H9 (cell line): ENCODE measurements around the gene TFIP11. TPM values are rescaled to one million over a fixed set of nuclear protein-coding genes. Genes with fewer than 3 reads are reported as not detected.

Source experiments
- DNase-seq: peaks from one replicate; pipeline ENCODE4 v3.0.0-alpha.2; 2017
- H2AFZ ChIP-seq: one replicate; pipeline ENCODE4 v1.6.1; 2013; ENCODE audit warnings: mild to moderate bottlenecking, low read length, control low read depth, moderate library complexity
- H2AK5ac ChIP-seq: 2 replicates; pipeline ENCODE4 v1.6.1; 2013; ENCODE audit warnings: low read length, control low read depth, mixed read lengths; ENCODE audit not compliant: insufficient read length
- H2BK120ac ChIP-seq: one replicate; pipeline ENCODE4 v1.6.1; 2013; ENCODE audit warnings: low read depth, mild to moderate bottlenecking, low read length, control low read depth, inconsistent platforms; ENCODE audit not compliant: poor library complexity, severe bottlenecking
- H2BK12ac ChIP-seq: 2 replicates; pipeline ENCODE4 v1.6.1; 2013; ENCODE audit warnings: low read length, control low read depth, mixed read lengths, low read depth; ENCODE audit not compliant: insufficient read length
- H2BK15ac ChIP-seq: 2 replicates; pipeline ENCODE4 v1.6.1; 2013; ENCODE audit warnings: low read depth, low read length, control low read depth
- H2BK20ac ChIP-seq: one replicate; pipeline ENCODE4 v1.6.1; 2013; ENCODE audit warnings: low read depth, mild to moderate bottlenecking, low read length, control low read depth, inconsistent platforms; ENCODE audit not compliant: poor library complexity, severe bottlenecking
- H2BK5ac ChIP-seq: 2 replicates; pipeline ENCODE4 v1.6.1; 2013; ENCODE audit warnings: low read length, control low read depth, mixed read lengths; ENCODE audit not compliant: insufficient read length
- H3K14ac ChIP-seq: 2 replicates; pipeline ENCODE4 v1.6.1; 2013; ENCODE audit warnings: low read length, control low read depth; ENCODE audit not compliant: insufficient read depth
- H3K18ac ChIP-seq: 2 replicates; pipeline ENCODE4 v1.6.1; 2013; ENCODE audit warnings: low read depth, mild to moderate bottlenecking, mixed read lengths, low read length, control low read depth; ENCODE audit not compliant: insufficient read length
- H3K23ac ChIP-seq: 2 replicates; pipeline ENCODE4 v1.6.1; 2013; ENCODE audit warnings: low read length, control low read depth, mixed read lengths, low read depth; ENCODE audit not compliant: insufficient read length
- H3K23me2 ChIP-seq: 2 replicates; pipeline ENCODE4 v1.6.1; 2013; ENCODE audit warnings: low read depth, mild to moderate bottlenecking, mixed read lengths, low read length, control low read depth; ENCODE audit not compliant: insufficient read length, poor library complexity, severe bottlenecking
- H3K27ac ChIP-seq: 2 replicates; pipeline ENCODE4 v1.5.1; 2013; ENCODE audit warnings: low read length, control low read depth, mixed read lengths, low read depth; ENCODE audit not compliant: insufficient read length
- H3K27me3 ChIP-seq: 2 replicates; pipeline ENCODE4 v1.6.1; 2013; ENCODE audit warnings: low read length, control low read depth, inconsistent platforms; ENCODE audit not compliant: insufficient read depth
- H3K4ac ChIP-seq: 2 replicates; pipeline ENCODE4 v1.6.1; 2013; ENCODE audit warnings: low read depth, mild to moderate bottlenecking, control low read depth, inconsistent platforms, low read length, moderate library complexity
- H3K4me1 ChIP-seq: 2 replicates; pipeline ENCODE4 v1.6.1; 2013; ENCODE audit warnings: low read length, control low read depth, inconsistent platforms; ENCODE audit not compliant: insufficient read depth
- H3K4me2 ChIP-seq: 2 replicates; pipeline ENCODE4 v1.6.1; 2013; ENCODE audit warnings: low read length, control low read depth, mixed read lengths; ENCODE audit not compliant: insufficient read length, insufficient read depth
- H3K56ac ChIP-seq: 2 replicates; pipeline ENCODE4 v1.6.1; 2013; ENCODE audit warnings: low read depth, mild to moderate bottlenecking, mixed read lengths, low read length, control low read depth; ENCODE audit not compliant: insufficient read length
- H3K79me1 ChIP-seq: 2 replicates; pipeline ENCODE4 v1.6.1; 2013; ENCODE audit warnings: low read depth, mild to moderate bottlenecking, moderate library complexity, low read length, control low read depth, inconsistent platforms; ENCODE audit not compliant: insufficient read depth, poor library complexity, severe bottlenecking
- H3K79me2 ChIP-seq: 2 replicates; pipeline ENCODE4 v1.6.1; 2013; ENCODE audit warnings: low read length, control low read depth, inconsistent platforms; ENCODE audit not compliant: insufficient read depth
- H3K9ac ChIP-seq: 2 replicates; pipeline ENCODE4 v1.6.1; 2013; ENCODE audit warnings: low read length, control low read depth, mixed read lengths; ENCODE audit not compliant: insufficient read length; ENCODE audit errors: extremely low read depth
- H3K9me3 ChIP-seq: one replicate; pipeline ENCODE4 v1.6.1; 2013; ENCODE audit warnings: low read depth, low read length, inconsistent platforms; ENCODE audit not compliant: control insufficient read depth
- H3T11ph ChIP-seq: one replicate; pipeline ENCODE4 v1.6.1; 2013; ENCODE audit warnings: mild to moderate bottlenecking, low read length, control low read depth, inconsistent platforms
- H4K20me1 ChIP-seq: one replicate; pipeline ENCODE4 v1.6.1; 2013; ENCODE audit not compliant: control insufficient read depth, insufficient read length, insufficient read depth
- H4K5ac ChIP-seq: 2 replicates; pipeline ENCODE4 v1.6.1; 2013; ENCODE audit warnings: low read depth, mild to moderate bottlenecking, mixed read lengths, low read length, control low read depth; ENCODE audit not compliant: insufficient read length
- H4K8ac ChIP-seq: replicated peaks from 2 replicates; pipeline ENCODE4 v1.6.1; 2013; ENCODE audit warnings: low read length, control low read depth, mixed read lengths, low read depth; ENCODE audit not compliant: insufficient read length
- H4K91ac ChIP-seq: 2 replicates; pipeline ENCODE4 v1.6.1; 2013; ENCODE audit warnings: low read depth, mild to moderate bottlenecking, moderate library complexity, mixed read lengths, low read length, control low read depth; ENCODE audit not compliant: insufficient read length
- H3K27ac Mint-ChIP-seq, 3 experiments: 2 replicates in 2 of 3; 3 replicates in 1 of 3; pipeline ENCODE4 v1.8.0; 2020 to 2021; ENCODE audit warnings: mixed read lengths in 3 of 3, mild to moderate bottlenecking in 1 of 3, moderate library complexity in 1 of 3
- H3K27me3 Mint-ChIP-seq: 2 replicates; pipeline ENCODE4 v1.8.0; 2021; ENCODE audit warnings: low read depth, mild to moderate bottlenecking, moderate library complexity, mixed read lengths
- H3K36me3 Mint-ChIP-seq, 3 experiments: 2 replicates in 2 of 3; 3 replicates in 1 of 3; pipeline ENCODE4 v1.8.0; 2020 to 2021; ENCODE audit warnings: low read depth in 3 of 3, mixed read lengths in 3 of 3; ENCODE audit not compliant: insufficient read depth in 1 of 3
- H3K4me1 Mint-ChIP-seq, 2 experiments: 2 replicates each; pipeline ENCODE4 v1.8.0; 2020; ENCODE audit warnings: mixed read lengths in 2 of 2
- H3K4me3 Mint-ChIP-seq, 2 experiments: 2 replicates in 1 of 2; 3 replicates in 1 of 2; pipeline ENCODE4 v1.8.0; 2020 to 2021; ENCODE audit warnings: mild to moderate bottlenecking in 2 of 2, mixed read lengths in 2 of 2, moderate library complexity in 1 of 2
- H3K9me3 Mint-ChIP-seq, 2 experiments: 2 replicates in 1 of 2; 3 replicates in 1 of 2; pipeline ENCODE4 v1.8.0; 2020; ENCODE audit warnings: mild to moderate bottlenecking in 2 of 2, mixed read lengths in 2 of 2, moderate library complexity in 1 of 2
- CTCF ChIP-seq: fragments of 200-600 bp; sonication (generic); conservative IDR thresholded peaks from 3 replicates; pipeline ENCODE4 v1.8.0; 2021; ENCODE audit warnings: antibody characterized with exemption, mild to moderate bottlenecking
- WGBS: extraction: QIAGEN DNeasy Blood & Tissue Kit; methylation state at CpG from one replicate; pipeline ENCODE4 v1.1.7; 2013; ENCODE audit warnings: missing lambda C conversion rate, low lambda C conversion rate, mixed read lengths; ENCODE audit not compliant: insufficient read length; ENCODE audit errors: extremely low coverage; 5-methylcytosine and 5-hydroxymethylcytosine counted together
- total RNA-seq: library from RNA; stranded (reverse); gene quantifications from 2 replicates; pipeline ENCODE4 v1.2.1, GENCODE V29; 2021

Gene TFIP11
- total RNA-seq, 1 experiment from 2014 or later: 36.4 TPM

- H4K91ac ChIP-seq: no peak overlapping the region
- no peak for TF ChIP-seq CTCF
- H3K23me2 ChIP-seq: no peaks in the 10 kb centered on the region
- peaks cover 15 to 34% (median 21%) of the 10 kb centered on the region in 3 experiments; a peak in 6 of 7 replicates for H3K36me3 Mint-ChIP-seq
- H2AFZ ChIP-seq: no peak overlapping the region
- H3K79me1 ChIP-seq: peaks cover 8% of the 10 kb centered on the region
- no peak overlapping the region for H2BK120ac ChIP-seq
- H4K5ac ChIP-seq: no peak overlapping the region
- H3K9me3 ChIP-seq: no peaks in the 10 kb centered on the region
- H3K27me3 ChIP-seq: no peaks in the 10 kb centered on the region
- H3T11ph ChIP-seq: no peak overlapping the region
- no peak overlapping the region for H3K27ac ChIP-seq
- no peak overlapping the region for H3K18ac ChIP-seq
- no peak overlapping the region for H3K4me2 ChIP-seq
- no CpG with 5 or more reads among the region's 1 CpG for WGBS
- H3K4me1 Mint-ChIP-seq: peaks cover 9 to 18% of the 10 kb centered on the region in 2 experiments
- H3K27ac Mint-ChIP-seq: peak overlapping the region in 2 of 3 experiments; percentile 77 to 85; a peak in 3 of 7 replicates
- H3K9ac ChIP-seq: no peak overlapping the region
- H3K4me3 Mint-ChIP-seq: no peak overlapping the region
- H3K4ac ChIP-seq: no peak overlapping the region
- H2AK5ac ChIP-seq: no peak overlapping the region
- H3K4me1 ChIP-seq: no peaks in the 10 kb centered on the region
- no peak overlapping the region for H3K23ac ChIP-seq
- peaks cover 20% of the 10 kb centered on the region; the same call in 1 of the 2 replicates for H3K79me2 ChIP-seq
- no peak overlapping the region for H2BK5ac ChIP-seq
- H4K8ac ChIP-seq: no peak overlapping the region
- DNase-seq: no peak
- no peaks in the 10 kb centered on the region for H3K27me3 Mint-ChIP-seq
- no peak overlapping the region for H3K14ac ChIP-seq
- H3K56ac ChIP-seq: no peak overlapping the region
- H2BK12ac ChIP-seq: no peak overlapping the region
- no peak overlapping the region for H2BK20ac ChIP-seq
- no peak overlapping the region for H2BK15ac ChIP-seq
- H4K20me1 ChIP-seq: no peaks in the 10 kb centered on the region
- H3K9me3 Mint-ChIP-seq: no peaks in the 10 kb centered on the region
Measured at GRCh38 chr22:26544489-26544888, 32.2 kb upstream of the TFIP11 start.
